Measurements from ENCODE around the gene CREB5. TPM values are rescaled to one million over a fixed set of nuclear protein-coding genes. Genes with fewer than 3 reads are reported as not detected.

CREB5 gene
- total RNA-seq, 4 donors from 2014 or later: 16.8 to 22.4 (median 20.9) TPM

DNA sequence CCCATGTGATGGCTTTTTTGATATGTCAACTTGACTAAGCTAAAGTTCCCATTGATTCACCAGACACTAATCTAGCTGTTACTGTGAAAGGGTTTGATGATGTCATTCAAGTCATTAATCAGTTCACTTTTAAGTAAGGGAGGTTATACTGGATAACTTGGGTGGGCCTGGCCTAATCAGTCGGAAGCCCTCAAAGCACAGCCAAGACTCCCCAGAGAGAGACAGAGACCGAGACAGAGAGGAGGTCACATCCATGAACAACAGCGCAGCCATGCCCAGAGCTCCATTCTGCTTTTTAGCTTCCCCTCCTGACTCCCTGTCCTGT lies 442.4 kb downstream of the CREB5 start:
- H3K4me1 ChIP-seq: peaks cover 0 to 15% (median 0%) of the 10 kb centered on the region in 4 donors
- H3K9me3 ChIP-seq: no peaks in the 10 kb centered on the region
- H3K27me3 ChIP-seq: no peaks in the 10 kb centered on the region
- WGBS, 2 donors: 92 to 96% methylated on average over 3 of the region's 3 CpGs
- H3K36me3 ChIP-seq: no peaks in the 10 kb centered on the region
- DNase-seq (ENCODE audit: low spot score in 2 of 2): no peak
- peak overlapping the region in 1 of 4 donors; percentile 56 for H3K4me3 ChIP-seq
- H3K27ac ChIP-seq: no peak overlapping the region
- no peak for TF ChIP-seq POLR2A (IDR thresholded peaks at IDR 0.05)
- no peak for TF ChIP-seq EP300 (IDR thresholded peaks at IDR 0.05)
- TF ChIP-seq, protein P1, sequence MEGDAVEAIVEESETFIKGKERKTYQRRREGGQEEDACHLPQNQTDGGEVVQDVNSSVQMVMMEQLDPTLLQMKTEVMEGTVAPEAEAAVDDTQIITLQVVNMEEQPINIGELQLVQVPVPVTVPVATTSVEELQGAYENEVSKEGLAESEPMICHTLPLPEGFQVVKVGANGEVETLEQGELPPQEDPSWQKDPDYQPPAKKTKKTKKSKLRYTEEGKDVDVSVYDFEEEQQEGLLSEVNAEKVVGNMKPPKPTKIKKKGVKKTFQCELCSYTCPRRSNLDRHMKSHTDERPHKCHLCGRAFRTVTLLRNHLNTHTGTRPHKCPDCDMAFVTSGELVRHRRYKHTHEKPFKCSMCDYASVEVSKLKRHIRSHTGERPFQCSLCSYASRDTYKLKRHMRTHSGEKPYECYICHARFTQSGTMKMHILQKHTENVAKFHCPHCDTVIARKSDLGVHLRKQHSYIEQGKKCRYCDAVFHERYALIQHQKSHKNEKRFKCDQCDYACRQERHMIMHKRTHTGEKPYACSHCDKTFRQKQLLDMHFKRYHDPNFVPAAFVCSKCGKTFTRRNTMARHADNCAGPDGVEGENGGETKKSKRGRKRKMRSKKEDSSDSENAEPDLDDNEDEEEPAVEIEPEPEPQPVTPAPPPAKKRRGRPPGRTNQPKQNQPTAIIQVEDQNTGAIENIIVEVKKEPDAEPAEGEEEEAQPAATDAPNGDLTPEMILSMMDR (IDR thresholded peaks at IDR 0.05): no peak

DNA sequence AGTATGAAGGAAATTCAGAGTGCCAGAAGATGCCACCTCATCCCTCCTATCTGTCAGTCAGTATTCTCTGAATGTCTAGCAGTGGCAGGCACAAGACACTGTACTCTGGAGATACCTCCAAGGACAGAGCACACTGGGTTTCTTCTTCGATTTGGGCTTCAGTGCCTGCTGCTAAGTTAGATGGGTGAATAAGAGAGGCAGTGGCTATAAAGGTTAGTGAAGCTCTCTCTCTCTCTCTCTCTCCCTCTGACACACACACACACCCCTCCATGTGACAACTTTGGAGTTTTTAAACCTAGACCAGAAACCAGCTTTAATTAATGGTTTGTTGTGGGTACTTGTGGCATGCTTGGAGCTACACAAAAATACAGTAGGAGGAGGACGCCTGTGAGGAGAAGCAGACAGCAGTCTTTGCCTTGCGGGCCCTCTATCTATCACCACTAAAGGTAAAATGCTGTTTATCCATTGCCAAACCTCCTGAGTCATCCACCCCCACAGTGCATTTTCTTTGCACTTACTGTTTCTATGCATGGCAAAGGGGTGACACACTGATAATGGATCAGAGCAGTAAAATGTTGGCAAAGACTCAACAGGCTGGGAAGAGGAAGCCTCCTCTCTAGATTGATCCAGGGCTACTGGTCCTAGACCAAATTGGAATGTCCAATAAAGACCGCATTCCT lies 443.4 kb downstream of the CREB5 start:
- TF ChIP-seq, protein P1 (IDR thresholded peaks at IDR 0.05): no peak
- TF ChIP-seq POLR2A (IDR thresholded peaks at IDR 0.05) (no peak), EP300 (IDR thresholded peaks at IDR 0.05) (no peak)
- Histone ChIP-seq H3K36me3 (no peaks in the 10 kb centered on the region), H3K27me3 (no peaks in the 10 kb centered on the region), H3K9me3 (no peaks in the 10 kb centered on the region), H3K4me1 (peaks cover 0 to 15% (median 0%) of the 10 kb centered on the region in 4 donors), H3K4me3 (no peak overlapping the region), H3K27ac (no peak overlapping the region)
- 93 to 94% methylated on average over 4 of the region's 4 CpGs for WGBS, 2 donors
- no peak for DNase-seq (ENCODE audit: low spot score in 2 of 2)

DNA sequence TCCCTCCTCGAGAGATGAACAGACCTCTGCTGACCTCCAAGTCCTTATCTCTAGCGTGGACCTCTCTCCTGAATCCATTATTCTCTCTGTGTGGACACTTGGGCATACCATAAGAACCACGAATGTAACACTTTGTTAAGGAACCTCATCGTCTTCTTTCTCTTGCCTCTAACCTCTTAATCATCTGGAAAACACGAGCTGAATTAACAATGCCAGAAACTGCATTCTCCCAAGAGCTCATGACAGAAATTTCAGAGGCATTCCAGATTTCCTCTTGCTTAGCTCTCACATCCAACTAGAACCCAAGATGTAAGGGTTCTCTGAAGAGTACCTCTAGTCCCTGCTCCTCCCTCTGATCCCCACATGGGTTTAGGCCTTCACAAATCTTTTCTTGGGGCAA lies 444.3 kb downstream of the CREB5 start:
- DNase-seq (ENCODE audit: low spot score in 2 of 2): no peak
- Histone ChIP-seq H3K27ac (no peak overlapping the region), H3K27me3 (no peaks in the 10 kb centered on the region), H3K9me3 (no peaks in the 10 kb centered on the region), H3K4me1 (peaks cover 0 to 15% (median 0%) of the 10 kb centered on the region in 4 donors), H3K36me3 (no peaks in the 10 kb centered on the region), H3K4me3 (no peak overlapping the region)
- TF ChIP-seq POLR2A (IDR thresholded peaks at IDR 0.05) (no peak), EP300 (IDR thresholded peaks at IDR 0.05) (no peak)
- TF ChIP-seq, protein P1 (IDR thresholded peaks at IDR 0.05): no peak
- 79 to 88% methylated on average over 5 of the region's 5 CpGs for WGBS, 2 donors

DNA sequence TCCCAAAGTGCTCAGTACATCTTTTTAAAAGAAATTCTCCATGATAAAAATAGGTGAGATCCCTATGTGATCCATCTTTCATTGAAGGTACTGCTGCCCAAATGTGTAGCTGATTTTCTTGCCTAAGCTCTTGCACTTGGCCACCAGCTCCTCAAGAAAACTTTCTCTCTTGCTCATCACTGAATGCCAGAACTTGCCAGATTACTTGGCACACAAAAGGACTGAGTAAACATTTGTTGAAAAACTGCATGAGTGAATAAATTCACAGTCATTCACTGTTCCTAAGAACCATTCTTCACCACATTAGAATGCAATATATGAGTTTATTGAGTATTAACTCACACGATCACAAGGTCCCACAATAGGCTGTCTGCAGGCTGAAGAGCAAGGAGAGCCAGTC lies 445.9 kb downstream of the CREB5 start:
- H3K9me3 ChIP-seq: no peaks in the 10 kb centered on the region
- H3K4me1 ChIP-seq: peaks cover 0 to 13% (median 0%) of the 10 kb centered on the region in 4 donors
- 73 to 82% methylated on average over 1 of the region's 1 CpG for WGBS, 2 donors
- TF ChIP-seq EP300 (IDR thresholded peaks at IDR 0.05): no peak
- TF ChIP-seq, protein P1 (IDR thresholded peaks at IDR 0.05): no peak
- TF ChIP-seq POLR2A (IDR thresholded peaks at IDR 0.05): no peak
- no peak overlapping the region for H3K4me3 ChIP-seq
- H3K36me3 ChIP-seq: no peaks in the 10 kb centered on the region
- no peaks in the 10 kb centered on the region for H3K27me3 ChIP-seq
- no peak overlapping the region for H3K27ac ChIP-seq
- no peak for DNase-seq (ENCODE audit: low spot score in 2 of 2)

DNA sequence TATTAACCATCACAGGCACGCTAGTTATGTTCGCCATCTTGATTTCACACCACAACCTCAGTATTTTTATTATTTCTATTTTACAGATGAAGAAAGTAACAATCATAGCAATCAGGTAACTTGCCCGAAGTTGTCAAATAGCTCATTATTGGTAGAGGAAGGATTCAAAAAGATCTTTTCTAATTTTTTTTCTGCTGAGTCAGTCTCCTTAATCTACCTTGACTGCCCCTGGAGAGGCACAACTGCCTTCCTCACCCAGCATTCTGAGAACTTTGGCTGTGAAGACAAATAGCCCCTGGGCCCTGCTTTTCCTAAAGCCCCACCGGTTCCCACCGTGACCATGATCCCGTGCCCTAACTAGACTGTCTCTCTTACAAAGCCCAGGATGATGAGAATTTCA lies 446.6 kb downstream of the CREB5 start:
- Histone ChIP-seq H3K36me3 (no peaks in the 10 kb centered on the region), H3K27ac (no peak overlapping the region), H3K27me3 (no peaks in the 10 kb centered on the region), H3K4me3 (no peak overlapping the region), H3K4me1 (peaks cover 0 to 6% (median 0%) of the 10 kb centered on the region in 4 donors), H3K9me3 (no peaks in the 10 kb centered on the region)
- no peak for DNase-seq (ENCODE audit: low spot score in 2 of 2)
- TF ChIP-seq, protein P1 (IDR thresholded peaks at IDR 0.05): no peak
- TF ChIP-seq POLR2A (IDR thresholded peaks at IDR 0.05) (no peak), EP300 (IDR thresholded peaks at IDR 0.05) (no peak)
- 83 to 88% methylated on average over 6 of the region's 6 CpGs for WGBS, 2 donors
